RWPE2 (cell line): ENCODE measurements around the gene ERCC5.

Experiments
- ATAC-seq: fragments of 200-7000 bp; cut with Tn5 transposase; 3 replicates; pipeline ENCODE4 v1.9.1; 2021; ENCODE audit warnings: low read depth
- DNase-seq: peaks from one replicate; pipeline ENCODE4 v3.0.0-alpha.2; 2020; ENCODE audit warnings: low spot score
- H3K27ac ChIP-seq: fragments of 450-650 bp; 2 replicates; pipeline ENCODE4 v1.5.1; 2017; ENCODE audit warnings: mild to moderate bottlenecking; ENCODE audit not compliant: poor library complexity, severe bottlenecking
- H3K27me3 ChIP-seq: fragments of 250-450 bp; sonication (Bioruptor Pico); 2 replicates; pipeline ENCODE4 v1.5.1; 2021; ENCODE audit warnings: mild to moderate bottlenecking, moderate library complexity; ENCODE audit not compliant: insufficient read depth, poor library complexity, severe bottlenecking
- H3K36me3 ChIP-seq: fragments of 250-450 bp; sonication (Bioruptor Pico); 2 replicates; pipeline ENCODE4 v1.5.1; 2020; ENCODE audit warnings: low read depth, mild to moderate bottlenecking, moderate library complexity
- H3K4me1 ChIP-seq: fragments of 250-450 bp; sonication (Bioruptor Pico); 2 replicates; pipeline ENCODE4 v1.5.1; 2021; ENCODE audit warnings: mild to moderate bottlenecking, moderate library complexity; ENCODE audit not compliant: insufficient read depth, poor library complexity, severe bottlenecking
- H3K4me3 ChIP-seq: fragments of 250-450 bp; sonication (Bioruptor Pico); 2 replicates; pipeline ENCODE4 v1.5.1; 2021; ENCODE audit warnings: mild to moderate bottlenecking, moderate library complexity; ENCODE audit not compliant: severe bottlenecking
- H3K9me3 ChIP-seq: fragments of 250-450 bp; sonication (Bioruptor Pico); 2 replicates; pipeline ENCODE4 v1.5.1; 2021; ENCODE audit warnings: mild to moderate bottlenecking, moderate library complexity; ENCODE audit not compliant: severe bottlenecking
- TF ChIP-seq, protein P1 (sequence below): fragments of 450-650 bp; IDR thresholded peaks from one replicate; pipeline ENCODE4 v1.5.1; 2017; ENCODE audit warnings: mild to moderate bottlenecking, moderate library complexity; ENCODE audit not compliant: poor library complexity, severe bottlenecking

ERCC5 gene

DNA sequence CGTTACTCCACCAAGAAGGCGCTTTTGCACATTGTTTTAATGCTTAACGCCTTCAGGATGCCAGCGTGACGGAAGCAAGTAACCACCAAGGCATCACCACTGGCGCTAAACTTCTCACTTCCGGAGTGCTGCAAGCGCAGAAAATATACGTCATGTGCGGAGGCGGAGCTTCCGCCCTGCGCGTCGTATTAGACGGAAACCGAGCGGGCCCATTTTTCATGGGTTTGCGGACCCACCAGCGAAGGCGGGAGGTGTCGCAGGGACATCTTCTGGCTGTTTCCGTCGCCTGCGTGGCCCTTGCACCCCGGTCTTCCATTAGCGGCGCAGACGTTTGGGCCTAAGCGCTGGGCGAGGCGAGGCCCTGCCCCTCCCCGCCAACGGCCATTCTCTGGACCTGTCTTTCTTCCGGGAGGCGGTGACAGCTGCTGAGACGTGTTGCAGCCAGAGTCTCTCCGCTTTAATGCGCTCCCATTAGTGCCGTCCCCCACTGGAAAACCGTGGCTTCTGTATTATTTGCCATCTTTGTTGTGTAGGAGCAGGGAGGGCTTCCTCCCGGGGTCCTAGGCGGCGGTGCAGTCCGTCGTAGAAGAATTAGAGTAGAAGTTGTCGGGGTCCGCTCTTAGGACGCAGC lies at the start of gene ERCC5:
TSS of gene ERCC5 (plus strand) at position 403 of the 631 bp plus-strand sequence. CDS start 235 bp downstream, outside the sequence.
- H3K4me3 ChIP-seq = peak within 1 kb of the TSS; percentile 67
- H3K9me3 ChIP-seq = no peaks in the 10 kb centered on the region
- DNase-seq (peak; percentile 90), ATAC-seq (peak; percentile 84)
- TF ChIP-seq, protein P1, sequence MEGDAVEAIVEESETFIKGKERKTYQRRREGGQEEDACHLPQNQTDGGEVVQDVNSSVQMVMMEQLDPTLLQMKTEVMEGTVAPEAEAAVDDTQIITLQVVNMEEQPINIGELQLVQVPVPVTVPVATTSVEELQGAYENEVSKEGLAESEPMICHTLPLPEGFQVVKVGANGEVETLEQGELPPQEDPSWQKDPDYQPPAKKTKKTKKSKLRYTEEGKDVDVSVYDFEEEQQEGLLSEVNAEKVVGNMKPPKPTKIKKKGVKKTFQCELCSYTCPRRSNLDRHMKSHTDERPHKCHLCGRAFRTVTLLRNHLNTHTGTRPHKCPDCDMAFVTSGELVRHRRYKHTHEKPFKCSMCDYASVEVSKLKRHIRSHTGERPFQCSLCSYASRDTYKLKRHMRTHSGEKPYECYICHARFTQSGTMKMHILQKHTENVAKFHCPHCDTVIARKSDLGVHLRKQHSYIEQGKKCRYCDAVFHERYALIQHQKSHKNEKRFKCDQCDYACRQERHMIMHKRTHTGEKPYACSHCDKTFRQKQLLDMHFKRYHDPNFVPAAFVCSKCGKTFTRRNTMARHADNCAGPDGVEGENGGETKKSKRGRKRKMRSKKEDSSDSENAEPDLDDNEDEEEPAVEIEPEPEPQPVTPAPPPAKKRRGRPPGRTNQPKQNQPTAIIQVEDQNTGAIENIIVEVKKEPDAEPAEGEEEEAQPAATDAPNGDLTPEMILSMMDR = peak; percentile 26
- H3K27ac ChIP-seq = peak within 1 kb of the TSS; percentile 83
- H3K27me3 ChIP-seq = no peaks in the 10 kb centered on the region
- peaks cover 11% of the 10 kb centered on the region for H3K4me1 ChIP-seq
- H3K36me3 ChIP-seq = peaks cover 21% of the 10 kb centered on the region

DNA sequence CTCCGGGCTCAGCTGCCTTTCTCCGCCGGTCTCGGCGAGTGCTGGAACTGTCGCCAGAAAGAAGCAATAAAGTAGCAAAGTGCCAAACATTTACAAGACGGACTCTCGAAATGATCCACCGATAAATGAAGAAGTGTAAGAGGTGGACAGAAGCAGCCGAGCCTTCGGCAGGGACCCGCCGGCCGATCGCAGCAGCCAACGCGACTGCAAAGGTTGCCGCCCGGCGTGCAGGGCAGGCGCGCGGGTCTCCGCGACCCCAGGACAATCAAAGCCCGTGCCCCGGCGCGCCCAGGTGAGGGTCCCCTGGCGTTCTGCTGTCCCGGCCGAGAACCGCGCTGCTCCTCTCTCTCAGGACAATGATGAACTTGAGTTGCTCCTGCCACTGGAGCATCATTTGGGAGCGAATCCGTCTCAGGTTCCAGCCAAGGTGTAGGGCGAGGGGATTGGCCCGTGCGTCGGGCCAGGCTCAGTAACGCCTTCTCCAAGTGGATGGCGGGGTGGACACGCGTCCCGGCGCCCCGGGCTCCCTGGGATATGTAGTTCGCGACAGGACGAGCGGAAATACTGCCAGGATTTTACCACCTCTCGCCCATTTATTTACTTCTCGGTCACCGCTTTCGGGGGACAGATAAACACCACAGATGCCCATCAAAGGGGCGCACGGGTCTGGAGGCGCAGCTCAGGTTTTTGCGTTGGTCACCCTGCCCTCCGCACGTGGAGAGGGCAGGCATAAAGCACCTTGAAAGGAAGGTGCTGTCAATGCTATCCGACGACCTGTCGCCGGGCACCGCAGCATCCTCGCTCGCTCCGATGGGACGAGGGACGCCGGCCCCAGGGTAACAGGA lies 47.0 kb upstream of the ERCC5 start, which contains the start of the genes BIVM and POGLUT2:
TSS of gene BIVM (plus strand) at position 539 of the 845 bp plus-strand sequence. CDS start 8,149 bp downstream, outside the sequence.
TSS of gene POGLUT2 (minus strand) at position 396 of the 845 bp plus-strand sequence. CDS start at position 90, 306 bp downstream.
- Histone ChIP-seq H3K4me3 (peak within 1 kb of the TSS; percentile 52), H3K27ac (peak within 1 kb of the TSS; percentile 73), H3K9me3 (no peaks in the 10 kb centered on the region), H3K36me3 (peaks cover 6% of the 10 kb centered on the region; the same call in 1 of the 2 replicates), H3K27me3 (no peaks in the 10 kb centered on the region), H3K4me1 (peaks cover 21% of the 10 kb centered on the region)
- peak; percentile 95 for DNase-seq
- TF ChIP-seq, protein P1 = no peak
- peak; percentile 94 for ATAC-seq

DNA sequence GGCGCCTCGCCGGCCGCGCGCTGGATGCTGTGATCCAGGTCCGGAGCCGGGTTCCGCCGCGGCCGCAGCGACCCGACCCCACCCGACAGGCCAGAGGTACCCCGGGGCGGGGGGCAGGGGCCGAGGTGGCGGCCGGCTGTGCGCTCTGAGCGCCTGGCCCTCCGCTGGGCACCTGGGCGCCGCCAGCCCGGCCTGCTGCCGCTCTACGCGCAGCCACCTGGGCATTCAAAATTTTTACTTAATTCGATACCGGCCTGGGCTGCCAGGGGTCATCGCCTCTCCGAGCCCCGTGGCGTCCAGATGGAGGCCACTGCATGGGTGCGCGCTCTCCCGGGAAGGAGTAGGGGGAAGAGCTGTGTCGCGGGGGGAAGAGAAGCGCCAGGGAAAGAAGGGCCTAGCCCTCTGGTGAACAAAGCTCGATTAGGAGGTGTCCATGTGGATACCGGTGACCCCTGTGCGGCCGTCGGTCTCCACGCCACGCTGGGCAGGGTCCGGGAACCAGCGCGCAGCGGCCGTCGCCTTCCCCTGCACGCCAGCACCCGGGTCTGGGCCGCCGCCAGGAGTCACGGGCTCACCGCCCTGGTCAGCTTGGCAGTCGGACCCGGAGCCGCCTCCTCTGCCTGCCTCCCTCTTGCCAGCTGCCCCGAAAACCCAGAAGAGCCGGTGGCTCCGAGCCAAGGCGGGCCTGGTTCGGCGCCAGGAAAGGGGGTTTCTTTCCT lies 46.2 kb upstream of the ERCC5 start:
- ATAC-seq = peak; percentile 8
- TF ChIP-seq, protein P1 = no peak
- peaks cover 3% of the 10 kb centered on the region; the same call in 1 of the 2 replicates for H3K36me3 ChIP-seq
- H3K27ac ChIP-seq = peak overlapping the region; percentile 73
- no peaks in the 10 kb centered on the region for H3K27me3 ChIP-seq
- H3K9me3 ChIP-seq = no peaks in the 10 kb centered on the region
- peak; percentile 59 for DNase-seq
- H3K4me3 ChIP-seq = peak overlapping the region; percentile 52
- H3K4me1 ChIP-seq = peaks cover 21% of the 10 kb centered on the region

DNA sequence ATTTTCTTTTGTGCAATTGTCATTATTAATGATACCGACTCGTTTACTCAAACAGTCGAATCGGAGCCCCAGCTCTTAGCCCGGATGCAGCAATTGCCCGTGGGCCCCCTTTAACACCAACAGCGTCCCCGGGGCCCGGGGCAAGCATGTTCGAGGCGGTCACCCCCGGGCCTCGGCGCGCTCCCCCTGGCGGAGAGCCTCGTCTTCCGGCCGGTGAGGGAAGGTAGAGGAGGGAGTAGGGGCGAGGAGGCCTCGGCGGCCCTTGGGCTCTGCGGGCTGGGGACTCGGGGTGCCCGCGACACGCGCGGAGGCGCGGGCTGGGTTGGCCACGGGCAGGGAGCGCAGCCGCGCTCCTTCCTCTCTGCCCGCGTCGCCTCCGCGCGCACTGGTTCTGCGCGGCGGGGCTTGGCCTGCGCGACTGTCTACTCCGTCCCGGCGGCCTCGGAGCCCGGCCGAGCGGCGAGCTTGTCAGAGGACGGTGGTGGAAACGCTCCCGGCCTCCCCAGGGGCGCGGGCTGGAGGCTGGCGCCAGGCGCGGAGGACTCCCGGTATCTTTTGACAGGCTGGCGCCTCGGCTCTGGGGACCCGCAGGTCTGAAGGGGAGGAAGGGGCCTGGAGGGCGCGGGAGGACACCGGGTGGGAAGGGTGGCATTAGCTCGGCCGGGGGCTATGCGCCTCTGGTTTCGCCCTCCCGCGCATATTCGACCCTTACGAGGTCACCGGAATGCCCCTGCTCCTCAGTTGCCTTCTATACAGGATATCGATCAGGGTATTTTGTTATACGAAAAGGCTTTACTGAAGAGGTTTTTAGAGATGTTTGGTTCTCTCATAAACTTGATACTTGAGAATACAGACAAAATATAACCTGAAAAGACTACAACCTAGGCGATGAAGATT lies 45.4 kb upstream of the ERCC5 start:
- H3K27ac ChIP-seq = peak overlapping the region; percentile 73
- no peaks in the 10 kb centered on the region for H3K27me3 ChIP-seq
- peaks cover 21% of the 10 kb centered on the region for H3K4me1 ChIP-seq
- ATAC-seq (peak; percentile 71), DNase-seq (peak; percentile 78)
- TF ChIP-seq, protein P1 = peak; percentile 91
- H3K36me3 ChIP-seq = peaks cover 5% of the 10 kb centered on the region
- H3K4me3 ChIP-seq = peak overlapping the region; percentile 52
- no peaks in the 10 kb centered on the region for H3K9me3 ChIP-seq
